ENCODE measurements around the gene DENND4A. TPM values are rescaled to one million over a fixed set of nuclear protein-coding genes. Genes with fewer than 3 reads are reported as not detected.

DENND4A gene
- total RNA-seq, 1 experiment from 2014 or later = 14.4 TPM

GRCh38 chr15:65690173-65690572, 101.9 kb downstream of the DENND4A start:
- ATAC-seq = no peak
- H3K27ac ChIP-seq (ENCODE audit: low read length) = no peak overlapping the region
- in situ Hi-C loops (cut with HindIII; ENCODE audit: low pct_unique_long_range_greater_than_20kb, low sequenced_read_pairs) = no loop called here
- no TSS peak for BruUV-seq (replicated peaks)
- H3K4me3 ChIP-seq (ENCODE audit: low read depth in 2 of 2, low read length in 2 of 2) = no peak overlapping the region
- intact Hi-C loops (cut with micrococcal nuclease; ENCODE audit: unreplicated experiment) = no loop called here
- POLR2A ChIA-PET = no interaction called here
- DNase-seq (ENCODE audit: low read depth, low spot score) = no peak
- no peak for TF ChIP-seq CTCF (IDR thresholded peaks at IDR 0.05)
- no peak for TF ChIP-seq POLR2AphosphoS5 (IDR thresholded peaks at IDR 0.05; ENCODE audit: low read depth, low read length)
- TF ChIP-seq SIN3A (IDR thresholded peaks at IDR 0.05; ENCODE audit: borderline replicate concordance, insufficient read depth, low read depth, low read length) = no peak
- no peak for TF ChIP-seq TCF7L2 (IDR thresholded peaks at IDR 0.05; ENCODE audit: low read depth, low read length)
- TF ChIP-seq REST (IDR thresholded peaks at IDR 0.05; ENCODE audit: insufficient read depth in 1 of 2, low read depth in 2 of 2, low read length in 1 of 2) = no peak
- no peaks in the 10 kb centered on the region for H3K27me3 ChIP-seq (ENCODE audit: control insufficient read depth, insufficient read depth, low read length)
- no peaks in the 10 kb centered on the region for H3K4me1 ChIP-seq (ENCODE audit: control insufficient read depth, insufficient read depth, low read length)
- CTCF ChIA-PET = no interaction called here
- H3K36me3 ChIP-seq (ENCODE audit: control insufficient read depth, insufficient read depth, low read length) = no peaks in the 10 kb centered on the region; the same call in none of the 2 replicates
- no peaks in the 10 kb centered on the region for H3K9me3 ChIP-seq (ENCODE audit: control insufficient read depth, insufficient read depth, low read depth, low read length)

DNA sequence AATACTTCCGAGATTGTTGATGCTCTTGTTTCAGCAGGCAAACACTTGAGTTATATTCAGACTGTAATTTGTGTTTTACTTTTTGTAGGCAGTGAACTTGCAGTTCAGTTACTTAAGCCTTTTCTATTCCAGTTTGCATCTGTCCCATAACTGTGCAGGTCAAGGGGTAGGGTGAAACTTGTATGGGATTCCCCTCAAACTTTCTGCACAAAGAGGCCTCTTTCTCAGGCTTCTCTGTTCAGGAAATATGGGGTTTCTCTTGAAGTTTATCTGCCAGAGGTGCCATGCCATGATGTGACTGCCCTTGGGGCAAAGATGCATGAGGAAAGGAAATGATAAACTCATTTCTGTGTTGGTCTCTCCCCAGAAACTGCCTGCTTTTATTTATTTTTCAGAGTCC, 103.6 kb downstream of the DENND4A start:
- CTCF ChIA-PET = no interaction called here
- ATAC-seq = no peak
- intact Hi-C loops (cut with micrococcal nuclease; ENCODE audit: unreplicated experiment) = no loop called here

More for the DNA sequence above, 103.6 kb downstream of the DENND4A start:
- Histone ChIP-seq H3K4me3 (ENCODE audit: low read depth in 2 of 2, low read length in 2 of 2) (no peak overlapping the region), H3K9me3 (ENCODE audit: control insufficient read depth, insufficient read depth, low read depth, low read length) (no peaks in the 10 kb centered on the region), H3K27me3 (ENCODE audit: control insufficient read depth, insufficient read depth, low read length) (no peaks in the 10 kb centered on the region), H3K36me3 (ENCODE audit: control insufficient read depth, insufficient read depth, low read length) (no peaks in the 10 kb centered on the region; the same call in none of the 2 replicates), H3K4me1 (ENCODE audit: control insufficient read depth, insufficient read depth, low read length) (no peaks in the 10 kb centered on the region), H3K27ac (ENCODE audit: low read length) (no peak overlapping the region)
- TF ChIP-seq SIN3A (IDR thresholded peaks at IDR 0.05; ENCODE audit: borderline replicate concordance, insufficient read depth, low read depth, low read length) (no peak), POLR2AphosphoS5 (IDR thresholded peaks at IDR 0.05; ENCODE audit: low read depth, low read length) (no peak), CTCF (IDR thresholded peaks at IDR 0.05) (no peak), TCF7L2 (IDR thresholded peaks at IDR 0.05; ENCODE audit: low read depth, low read length) (no peak), REST (IDR thresholded peaks at IDR 0.05; ENCODE audit: insufficient read depth in 1 of 2, low read depth in 2 of 2, low read length in 1 of 2) (no peak)
- in situ Hi-C loops (cut with HindIII; ENCODE audit: low pct_unique_long_range_greater_than_20kb, low sequenced_read_pairs) = no loop called here
- DNase-seq (ENCODE audit: low read depth, low spot score) = no peak
- POLR2A ChIA-PET = no interaction called here
- no TSS peak for BruUV-seq (replicated peaks)

Data from Panc1 (cell line).